22Rv1 (cell line): ENCODE data around the gene RALGPS1.

Source experiments
- ZFX ChIP-seq: fragments of 450-650 bp; IDR thresholded peaks from 2 replicates; pipeline ENCODE4 v1.6.1; 2017; ENCODE audit warnings: antibody characterized with exemption, borderline replicate concordance
- TF ChIP-seq, protein P1 (sequence below): fragments of 450-650 bp; IDR thresholded peaks from 2 replicates; pipeline ENCODE4 v1.5.1; 2017; ENCODE audit warnings: mild to moderate bottlenecking

DNA sequence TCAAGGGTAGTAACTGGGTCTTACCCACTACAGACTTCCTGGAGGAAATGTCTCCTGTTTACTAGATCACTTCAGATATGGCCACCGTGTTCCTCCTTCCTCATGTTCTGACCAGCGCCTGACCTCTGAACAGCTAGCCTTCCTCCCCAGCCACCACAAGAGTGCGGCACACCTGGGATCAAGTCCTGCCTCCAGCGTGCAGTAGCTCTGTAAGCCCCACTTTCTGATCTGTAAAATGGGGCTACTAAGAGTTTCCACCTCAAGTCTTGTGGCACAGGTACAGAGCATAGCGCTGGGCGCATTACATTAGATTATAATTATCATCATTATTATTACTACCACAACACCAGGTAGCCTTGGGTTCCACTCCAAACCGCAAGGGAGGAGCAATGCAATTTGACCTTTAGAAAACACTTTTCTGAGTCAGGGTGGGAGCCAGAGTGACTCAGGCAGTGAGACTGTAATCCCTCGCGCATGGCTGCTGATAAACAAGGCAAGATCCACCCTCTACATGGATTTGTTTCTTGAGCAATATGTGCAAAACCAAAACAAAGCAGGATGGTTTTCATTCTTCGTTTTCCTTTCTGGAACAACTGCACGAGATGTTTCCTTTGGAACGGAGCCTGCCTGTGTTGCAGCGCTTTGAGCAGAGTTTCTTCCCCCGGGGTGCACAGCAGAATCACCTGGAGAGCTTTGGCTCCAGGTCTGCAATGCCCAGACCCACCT is 272.8 kb downstream of the RALGPS1 start:
- TF ChIP-seq, protein P1, sequence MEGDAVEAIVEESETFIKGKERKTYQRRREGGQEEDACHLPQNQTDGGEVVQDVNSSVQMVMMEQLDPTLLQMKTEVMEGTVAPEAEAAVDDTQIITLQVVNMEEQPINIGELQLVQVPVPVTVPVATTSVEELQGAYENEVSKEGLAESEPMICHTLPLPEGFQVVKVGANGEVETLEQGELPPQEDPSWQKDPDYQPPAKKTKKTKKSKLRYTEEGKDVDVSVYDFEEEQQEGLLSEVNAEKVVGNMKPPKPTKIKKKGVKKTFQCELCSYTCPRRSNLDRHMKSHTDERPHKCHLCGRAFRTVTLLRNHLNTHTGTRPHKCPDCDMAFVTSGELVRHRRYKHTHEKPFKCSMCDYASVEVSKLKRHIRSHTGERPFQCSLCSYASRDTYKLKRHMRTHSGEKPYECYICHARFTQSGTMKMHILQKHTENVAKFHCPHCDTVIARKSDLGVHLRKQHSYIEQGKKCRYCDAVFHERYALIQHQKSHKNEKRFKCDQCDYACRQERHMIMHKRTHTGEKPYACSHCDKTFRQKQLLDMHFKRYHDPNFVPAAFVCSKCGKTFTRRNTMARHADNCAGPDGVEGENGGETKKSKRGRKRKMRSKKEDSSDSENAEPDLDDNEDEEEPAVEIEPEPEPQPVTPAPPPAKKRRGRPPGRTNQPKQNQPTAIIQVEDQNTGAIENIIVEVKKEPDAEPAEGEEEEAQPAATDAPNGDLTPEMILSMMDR, result no peak
- TF ChIP-seq ZFX, result no peak
